T-helper 1 cell treated with Interleukin-12 subunit alpha and Interleukin-12 subunit beta and Interleukin-4 antibody, amounts not matched to agents 30 ng/mL and 1 ng/mL, for 36 hours (primary cell): ENCODE measurements around the gene RBCK1. TPM values are rescaled to one million over a fixed set of nuclear protein-coding genes. Genes with fewer than 3 reads are reported as not detected.
"Not testable (repeated sequence)": the region's sequence is repeated elsewhere in the genome, so short reads cannot be mapped to it uniquely, and the experiment has no call there.

Experiments used
- intact Hi-C: fragments of 100-400 bp; cut with micrococcal nuclease; formaldehyde crosslinking; loops from one replicate; pipeline ENCODE4 v1.15.1; 2024
- total RNA-seq: library from RNA; stranded (reverse); gene quantifications from 2 replicates; pipeline ENCODE4 v1.2.3, GENCODE V29; 2022

Gene RBCK1
- 131 and 134 TPM in 2 replicates for total RNA-seq

DNA sequence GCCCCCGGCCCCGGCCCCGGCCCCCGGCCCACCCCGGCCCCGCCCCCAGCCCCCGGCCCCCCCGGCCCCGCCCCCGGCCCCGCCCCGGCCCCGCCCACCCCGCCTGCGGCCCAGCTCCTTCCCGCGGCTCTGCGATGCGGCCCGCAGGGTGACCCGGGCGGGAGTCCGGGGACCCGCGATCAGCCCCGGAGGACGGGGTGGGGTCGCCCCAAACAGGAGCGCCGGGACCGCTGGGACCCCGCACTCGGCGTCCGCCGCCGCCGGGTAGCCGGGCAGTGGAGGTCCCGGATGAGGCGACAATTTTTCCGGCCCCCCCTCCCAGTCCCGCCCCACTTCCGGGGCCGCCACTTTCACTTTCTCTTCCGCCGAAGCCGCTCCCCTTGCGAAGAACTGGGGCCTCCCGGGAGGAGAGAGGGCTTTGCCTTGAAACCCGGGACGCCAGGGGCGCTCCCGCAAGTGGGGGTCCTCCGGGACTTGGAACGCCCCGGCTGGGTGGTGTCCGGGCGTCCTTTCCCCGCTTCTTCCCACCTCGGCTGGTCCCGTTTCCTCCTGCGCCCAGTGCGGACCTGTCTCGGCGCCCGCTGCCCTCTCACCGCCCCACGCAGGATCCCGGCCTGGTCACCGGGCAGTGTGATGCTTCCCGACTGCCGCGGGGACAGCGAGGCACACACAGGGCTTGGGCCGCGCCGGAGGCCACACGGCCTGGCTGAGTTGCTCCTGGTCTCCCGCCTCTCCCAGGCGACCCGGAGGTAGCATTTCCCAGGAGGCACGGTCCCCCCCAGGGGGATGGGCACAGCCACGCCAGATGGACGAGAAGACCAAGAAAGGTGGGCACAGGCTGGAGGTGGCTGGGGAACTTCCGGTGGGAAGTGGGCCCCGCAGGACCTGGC lies at the start of gene RBCK1:
Gene RBCK1, plus strand, starts transcription at position 347 of the 890 bp plus-strand sequence. Its CDS starts 459 bp downstream, at position 806.
- intact Hi-C loops = loop anchor here (1.0 to 5.0 kb wide), 11 partner anchors 25 to 819 kb away; partner anchors contain the start of genes C20orf96, CSNK2A1, RAD21L1 and SOX12

DNA sequence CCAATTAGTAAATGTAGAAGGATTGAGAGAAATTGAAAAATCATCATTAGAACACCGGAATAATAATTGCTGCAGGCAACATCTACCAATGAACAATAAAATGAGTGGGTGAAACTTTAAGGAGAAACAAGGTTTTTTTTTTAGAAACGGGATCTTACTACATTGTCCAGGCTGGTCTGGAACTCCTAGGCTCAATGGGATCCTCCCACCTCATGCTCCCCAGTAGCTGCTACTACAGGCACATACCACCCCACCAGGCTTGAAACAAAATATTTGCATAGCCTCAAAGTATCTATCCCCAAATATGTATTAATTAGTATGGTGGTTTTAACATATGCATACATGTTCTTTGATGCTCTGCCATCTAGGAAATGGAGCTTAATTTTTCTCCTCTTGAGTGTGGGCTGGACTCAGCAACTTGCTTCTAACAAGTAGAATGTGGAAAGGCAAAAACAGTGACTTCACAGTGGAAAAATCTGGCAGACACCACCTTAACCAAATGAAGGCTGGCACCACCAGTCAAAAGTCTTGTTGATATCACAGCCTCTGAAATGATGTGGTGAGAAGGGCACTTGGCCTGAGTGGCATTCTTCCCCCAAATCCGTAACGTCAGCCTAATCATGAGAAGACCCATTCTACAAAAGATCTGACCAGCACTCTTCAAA lies 49.1 kb upstream of the RBCK1 start:
- intact Hi-C loops = no loop called here

DNA sequence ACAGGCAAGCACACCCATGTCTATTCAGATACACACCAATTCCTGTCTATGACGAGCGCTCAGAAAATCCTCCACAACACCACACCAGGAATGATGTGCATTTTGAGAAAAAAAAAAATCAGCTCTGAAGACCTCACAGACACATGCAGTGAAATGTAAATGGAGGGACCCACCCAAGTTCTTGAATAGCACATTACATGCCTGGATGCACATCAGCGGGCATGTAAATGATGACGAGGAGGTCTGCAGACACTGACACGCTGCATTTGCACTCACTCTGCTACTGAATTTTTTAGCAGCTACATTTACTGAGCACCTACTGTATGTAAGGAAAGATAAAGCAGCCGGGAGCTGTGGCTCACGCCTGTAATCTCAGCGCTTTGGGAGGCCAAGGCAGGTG lies 46.5 kb upstream of the RBCK1 start:
- intact Hi-C loops = no loop called here

DNA sequence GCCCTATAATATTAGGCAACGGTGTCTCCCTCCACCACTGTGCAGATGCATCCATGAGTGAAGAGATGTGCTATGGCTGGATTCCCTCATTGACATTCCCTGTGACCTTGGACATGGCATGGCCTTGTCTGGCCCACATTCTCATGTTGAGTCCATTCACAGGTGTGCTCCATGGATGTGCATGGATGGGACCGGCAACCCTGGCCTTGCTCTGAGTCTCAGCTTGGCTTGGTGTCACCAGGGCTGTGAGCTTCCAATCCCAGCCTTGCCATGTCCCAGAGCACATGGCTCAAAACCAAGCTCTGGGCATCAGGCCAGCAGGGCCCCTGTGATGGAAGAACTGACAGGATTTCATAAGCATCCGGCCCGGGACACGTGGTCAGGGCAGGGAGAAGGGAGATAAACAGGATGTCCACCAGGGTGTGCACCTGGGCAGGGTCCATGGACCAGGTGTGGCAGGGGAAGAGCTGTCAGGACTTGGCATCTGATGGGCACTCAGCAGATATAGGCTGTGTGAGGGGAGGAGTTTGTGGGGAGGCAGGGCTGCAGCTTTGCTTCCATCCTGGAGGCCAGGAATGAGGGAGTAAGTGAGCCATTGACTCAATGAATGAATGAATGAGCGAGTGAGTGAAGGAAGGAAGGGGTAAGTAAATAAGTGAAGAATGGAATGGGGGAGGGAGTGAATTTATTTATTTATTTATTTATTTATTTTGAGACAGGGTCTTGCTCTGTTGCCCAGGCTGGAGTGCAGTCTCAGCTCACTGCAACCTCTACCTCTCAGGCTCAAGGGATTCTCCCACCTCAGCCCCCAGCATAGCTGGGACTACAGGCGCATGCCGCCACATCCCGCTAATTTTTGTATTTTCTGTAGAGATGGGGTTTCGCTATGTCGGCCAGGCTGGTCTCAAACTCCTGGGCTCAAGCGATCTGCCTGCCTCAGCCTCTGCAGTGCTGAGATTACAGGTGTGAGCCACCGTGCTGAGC lies 45.5 kb upstream of the RBCK1 start:
- intact Hi-C loops = no loop called here

DNA sequence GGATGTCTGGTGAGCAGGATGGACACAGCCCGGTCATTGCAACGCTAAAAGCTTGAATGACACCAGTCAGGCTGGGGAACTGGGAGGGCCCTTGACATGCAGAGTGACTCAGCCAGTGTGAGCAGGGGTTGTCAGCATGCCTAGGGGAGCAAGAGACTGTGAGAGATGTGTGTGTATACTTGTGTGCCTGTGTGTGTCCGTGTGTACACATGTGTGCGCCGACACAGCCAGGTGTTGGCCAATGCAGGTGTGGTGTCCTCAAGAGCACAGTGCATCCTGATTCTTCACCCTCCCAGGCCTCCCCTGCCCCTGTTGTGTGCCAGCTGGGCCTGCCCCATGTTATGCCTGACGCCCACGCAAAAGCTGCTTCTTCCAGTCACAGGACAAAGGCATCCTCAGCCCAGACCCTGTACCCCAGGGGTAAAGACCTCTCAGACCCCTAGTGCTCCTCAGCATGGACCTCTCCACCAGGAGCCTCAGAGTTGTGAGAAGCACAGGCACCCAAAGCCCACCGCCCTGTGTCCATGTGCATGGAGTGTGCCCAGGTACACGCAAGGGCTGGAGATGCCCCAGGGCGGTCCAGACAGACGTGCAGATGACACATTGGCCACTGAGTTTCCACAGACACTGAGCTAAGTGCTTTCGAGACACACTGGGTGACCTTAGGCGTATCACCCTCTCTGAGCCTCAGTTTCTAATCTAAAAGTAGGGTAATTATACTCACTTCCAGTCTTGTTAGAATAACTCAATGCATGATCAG lies 44.6 kb upstream of the RBCK1 start:
- intact Hi-C loops = no loop called here

DNA sequence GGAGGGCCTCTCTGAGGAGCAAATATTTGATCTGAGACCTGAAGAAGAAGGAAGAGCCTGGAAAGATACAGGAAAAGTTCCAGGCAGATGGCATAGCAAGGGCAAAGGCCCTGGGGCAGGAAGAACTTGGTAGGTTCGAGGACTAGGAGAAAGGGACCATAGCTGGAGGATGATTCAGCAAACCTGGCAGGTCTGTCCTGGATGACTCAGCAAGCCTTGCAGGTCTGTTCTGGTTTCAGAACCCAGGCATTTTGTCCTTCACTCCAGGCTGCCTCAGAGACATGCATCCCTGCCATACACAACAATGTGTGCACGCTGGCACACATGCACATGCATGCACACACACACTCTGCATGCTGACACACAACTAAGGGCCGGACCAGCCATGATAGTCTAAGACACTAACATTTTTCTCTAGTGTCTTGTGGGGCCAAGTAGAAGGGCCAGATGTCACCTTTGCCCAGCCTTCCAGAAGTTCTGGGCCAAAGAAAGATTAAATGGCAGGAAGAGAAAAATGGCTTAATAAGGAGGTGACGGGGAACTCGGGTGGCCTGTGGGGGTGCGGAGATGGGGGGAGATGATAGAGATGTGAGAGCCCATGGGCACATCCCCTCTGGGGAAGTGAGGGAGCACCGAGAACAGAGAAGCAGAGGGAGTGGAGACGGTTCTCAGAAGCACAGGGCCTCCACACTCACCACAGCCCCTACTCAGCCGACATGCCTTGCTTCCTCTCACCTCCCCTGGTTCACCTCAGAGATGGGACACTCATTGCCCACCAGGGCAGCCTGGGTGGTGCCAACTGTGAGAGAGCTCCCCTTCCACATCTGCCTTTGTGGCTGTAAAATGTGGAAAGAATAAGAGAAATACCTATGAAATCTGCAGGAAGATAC lies 42.9 kb upstream of the RBCK1 start:
- intact Hi-C loops = loop anchor here (5.0 kb wide), 1 partner anchor 42 kb away; the partner anchor contains the start of gene RBCK1

DNA sequence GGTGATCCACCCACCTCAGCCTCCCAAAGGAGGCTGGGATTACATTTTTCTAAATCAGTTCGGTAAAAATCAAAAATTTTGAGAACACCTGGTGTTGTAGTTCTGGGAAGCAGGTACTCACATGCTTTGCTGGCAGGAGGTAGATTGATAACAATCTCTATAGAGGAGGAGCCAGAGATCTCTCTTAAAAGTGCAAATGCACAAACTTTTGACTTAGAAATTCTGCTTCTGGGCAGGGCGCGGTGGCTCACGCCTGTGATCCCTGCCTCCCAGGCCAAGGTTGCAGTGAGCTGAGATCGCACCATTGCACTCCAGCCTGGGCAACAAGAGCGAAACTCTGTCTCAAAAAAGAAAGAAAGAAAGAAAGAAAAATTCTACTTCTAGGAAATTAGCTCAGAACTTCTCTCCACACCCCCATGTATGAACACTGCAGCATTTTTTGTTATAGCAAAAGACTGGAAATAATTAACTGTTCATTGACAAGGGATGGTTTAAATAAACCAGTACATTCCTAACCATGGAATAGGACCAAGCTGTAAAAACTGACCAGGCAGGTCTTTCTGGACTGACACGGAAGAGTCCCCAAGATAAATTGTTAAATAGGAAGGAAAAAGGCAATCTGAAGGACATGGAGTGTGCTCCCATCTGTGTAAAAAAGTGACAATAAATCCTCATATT lies 41.9 kb upstream of the RBCK1 start:
- intact Hi-C loops = loop anchor here (5.0 kb wide), 1 partner anchor 41 kb away; the partner anchor contains the start of gene RBCK1

DNA sequence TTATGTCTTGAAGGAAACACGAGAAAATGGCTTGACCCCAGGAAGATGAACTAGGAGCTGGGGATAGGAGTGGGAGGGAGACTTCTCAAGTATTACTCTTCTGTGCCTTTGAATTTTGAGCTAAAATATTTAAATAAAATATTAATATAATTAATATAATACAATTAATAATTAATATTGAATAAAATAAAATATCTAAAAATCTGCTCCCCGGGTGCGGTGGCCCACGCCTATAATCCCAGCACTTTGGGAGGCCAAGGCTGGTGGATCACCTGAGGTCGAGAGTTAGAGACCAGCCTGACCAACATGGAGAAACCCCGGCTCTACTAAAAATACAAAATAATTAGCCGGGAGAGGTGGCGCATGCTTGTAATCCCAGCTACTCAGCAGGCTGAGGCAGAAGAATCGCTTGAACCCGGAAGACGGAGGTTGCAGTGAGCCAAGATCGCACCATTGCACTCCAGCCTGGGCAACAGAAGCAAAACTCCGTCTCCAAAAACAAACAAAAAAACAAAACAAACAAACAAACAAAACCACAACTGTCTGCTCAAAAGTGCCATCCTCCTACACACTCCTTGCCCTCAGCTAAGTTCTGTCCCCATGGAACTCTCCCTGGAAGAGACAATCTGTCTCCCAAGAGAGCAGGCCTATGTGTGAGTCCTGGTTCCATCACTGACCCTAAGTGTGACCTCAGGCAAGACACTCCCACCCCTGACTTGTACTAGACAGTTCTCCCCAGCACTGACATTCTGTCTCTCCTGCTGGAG lies 41.2 kb upstream of the RBCK1 start:
- intact Hi-C loops = loop anchor here (5.0 kb wide), 1 partner anchor 40 kb away; the partner anchor contains the start of gene RBCK1

DNA sequence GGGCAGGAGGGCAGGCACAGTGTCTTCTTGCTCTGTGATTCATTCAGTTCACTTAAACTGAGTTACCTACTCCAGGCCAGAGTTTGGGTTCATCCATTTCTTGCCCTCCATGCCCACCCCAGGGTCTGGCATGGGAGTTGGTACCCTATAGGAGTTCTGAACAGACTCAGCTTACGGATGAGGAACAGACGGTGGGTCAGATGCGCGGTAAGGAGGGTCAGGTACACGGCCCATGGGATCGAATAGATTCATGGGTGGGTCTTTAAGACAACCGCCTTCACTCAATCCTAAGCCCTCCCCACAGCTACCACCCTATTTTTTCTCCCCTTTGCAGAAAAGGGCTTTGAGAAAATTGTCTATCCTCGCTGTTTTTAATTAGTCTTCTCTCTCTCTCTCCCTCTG lies 40.6 kb upstream of the RBCK1 start:
- intact Hi-C loops = loop anchor here (5.0 kb wide), 1 partner anchor 40 kb away; the partner anchor contains the start of gene RBCK1

DNA sequence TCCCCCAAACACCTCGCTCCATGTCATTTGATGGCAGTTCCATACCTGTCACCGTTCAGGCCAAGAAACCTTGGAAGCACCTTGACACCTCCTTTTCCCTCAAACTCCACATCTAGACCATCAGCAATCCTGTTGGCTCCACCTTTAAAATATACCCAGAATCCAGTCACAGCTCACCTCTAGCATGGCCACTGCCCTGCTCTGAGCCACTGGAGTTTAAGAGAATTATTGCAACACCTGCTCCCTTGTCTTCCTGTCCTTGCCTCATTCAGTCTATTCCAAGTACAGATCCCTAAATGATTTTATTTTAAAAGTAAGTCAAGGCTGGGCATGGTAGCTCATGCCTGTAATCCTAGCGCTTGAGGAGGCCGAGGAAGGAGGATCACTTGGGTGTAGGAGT lies 39.2 kb upstream of the RBCK1 start:
- intact Hi-C loops = loop anchor here (5.0 kb wide), 1 partner anchor 38 kb away; the partner anchor contains the start of gene RBCK1

DNA sequence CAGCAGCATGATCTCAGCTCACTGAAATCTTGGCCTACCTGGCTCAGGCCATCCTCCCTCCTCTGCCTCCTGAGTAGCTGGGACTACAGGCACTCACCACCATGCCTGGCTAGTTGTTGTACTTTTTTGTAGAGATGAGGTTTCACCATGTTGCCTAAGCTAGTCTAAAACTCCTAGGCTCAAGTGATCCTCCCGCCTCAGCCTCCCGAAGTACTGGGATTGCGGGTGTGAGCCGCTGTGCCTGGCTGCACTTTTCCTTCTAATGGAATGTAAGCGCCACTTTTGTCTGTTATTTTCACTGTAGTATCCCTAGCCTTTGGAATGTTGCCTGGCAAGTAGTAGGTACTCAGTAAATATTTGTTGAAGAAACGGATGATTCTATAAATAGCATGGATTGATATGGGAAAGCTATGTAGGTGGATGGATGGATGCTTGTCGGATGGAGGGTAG lies 37.9 kb upstream of the RBCK1 start:
- intact Hi-C loops = no loop called here

DNA sequence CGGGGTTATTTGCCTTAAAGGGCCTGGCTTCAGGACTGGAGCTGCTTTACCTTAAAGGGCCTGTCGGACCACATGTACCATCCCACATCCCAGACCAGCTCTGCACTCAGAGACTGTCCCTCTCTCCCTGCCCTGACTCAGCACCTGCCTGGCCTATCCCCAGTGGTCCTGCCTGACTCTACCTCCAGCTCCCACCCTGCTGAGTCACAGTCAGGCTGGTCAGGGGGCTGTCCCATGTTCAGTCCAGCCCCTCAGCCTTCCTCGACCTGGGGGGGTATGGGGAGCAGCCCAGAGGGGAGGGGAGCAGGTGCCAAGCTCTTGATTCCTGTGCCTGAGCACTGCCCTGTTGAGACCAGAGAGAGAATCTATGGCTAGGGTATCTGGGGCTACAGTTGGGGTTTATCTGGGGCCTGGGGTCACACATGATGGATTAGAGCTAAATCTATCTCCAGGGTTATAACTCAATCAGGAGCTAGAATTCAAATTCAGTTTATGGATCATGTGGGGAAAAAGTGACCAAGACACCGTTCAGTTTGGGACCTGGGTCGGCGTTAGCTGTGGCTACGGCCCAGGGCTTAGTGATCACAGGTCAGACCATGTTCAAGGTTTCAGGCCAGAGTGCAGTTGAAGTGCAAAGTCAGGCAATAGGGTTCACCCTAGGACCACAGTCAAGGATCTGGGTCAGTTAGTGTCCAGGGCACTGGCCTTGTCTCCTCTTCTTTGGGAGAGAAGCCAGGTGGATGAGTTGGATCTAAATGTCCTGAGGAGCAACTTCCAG lies 36.9 kb upstream of the RBCK1 start:
- intact Hi-C loops = no loop called here

DNA sequence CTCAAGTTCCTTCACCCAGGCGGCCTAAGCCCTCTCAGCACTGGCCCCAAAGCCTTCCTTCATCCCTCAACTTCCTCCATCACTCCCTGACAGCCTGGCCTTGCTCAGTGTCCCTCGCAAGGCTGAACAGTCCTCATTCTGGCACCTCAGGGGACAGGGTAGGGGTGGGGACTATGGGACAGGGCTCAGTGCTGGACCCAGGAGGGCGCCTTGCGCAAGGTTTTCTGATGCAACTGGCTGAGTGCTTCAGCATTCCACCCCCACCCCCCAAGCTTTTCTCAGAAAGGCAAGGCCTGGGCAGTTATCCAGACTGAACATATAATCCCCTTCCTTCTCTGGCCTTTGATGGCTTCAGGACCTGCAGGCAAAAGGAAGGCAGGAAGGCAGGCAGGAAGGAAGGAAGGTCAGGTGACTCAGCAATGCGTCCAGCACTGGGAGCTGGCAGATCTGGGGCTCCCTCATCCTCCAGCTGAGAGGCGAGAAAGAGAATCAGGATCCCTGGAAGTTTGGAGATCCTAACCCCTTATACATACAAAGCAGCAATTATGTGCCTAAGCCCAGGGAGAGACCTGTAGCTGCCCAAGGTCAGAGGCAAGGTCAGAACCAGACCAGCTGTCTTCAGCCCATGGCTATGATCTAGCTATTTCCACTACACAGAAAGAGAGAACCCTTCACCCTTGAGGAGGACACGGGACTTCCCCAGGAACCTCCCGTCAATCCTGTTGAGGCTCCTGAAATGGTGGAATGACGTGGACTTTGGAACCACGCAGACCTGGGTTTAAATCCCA lies 36.1 kb upstream of the RBCK1 start:
- intact Hi-C loops = no loop called here

DNA sequence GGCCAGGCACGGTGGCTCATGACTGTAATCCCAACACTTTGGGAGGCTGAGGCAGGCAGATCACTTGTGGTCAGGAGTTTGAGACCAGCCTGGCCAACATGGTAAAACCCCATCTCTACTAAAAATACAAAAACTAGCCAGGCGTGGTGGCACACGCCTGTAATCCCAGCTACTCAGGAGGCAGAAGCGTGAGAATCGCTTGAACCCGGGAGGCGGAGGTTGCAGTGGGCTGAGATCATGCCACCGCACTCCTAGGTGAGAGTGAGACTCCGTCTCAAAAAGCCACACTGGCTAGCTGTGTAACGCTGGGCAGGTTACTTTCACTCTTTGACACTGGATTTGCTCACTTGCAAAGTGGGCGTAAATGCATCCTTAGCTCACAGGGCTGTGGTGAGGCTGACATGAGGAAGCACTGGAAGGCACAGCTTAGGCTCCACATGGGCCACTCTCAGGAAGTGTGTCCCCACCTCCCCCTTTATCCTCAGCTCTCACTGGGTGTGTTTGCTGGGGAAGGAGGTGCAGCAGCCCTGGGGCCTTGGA lies 35.5 kb upstream of the RBCK1 start:
- intact Hi-C loops = not testable (repeated sequence)

DNA sequence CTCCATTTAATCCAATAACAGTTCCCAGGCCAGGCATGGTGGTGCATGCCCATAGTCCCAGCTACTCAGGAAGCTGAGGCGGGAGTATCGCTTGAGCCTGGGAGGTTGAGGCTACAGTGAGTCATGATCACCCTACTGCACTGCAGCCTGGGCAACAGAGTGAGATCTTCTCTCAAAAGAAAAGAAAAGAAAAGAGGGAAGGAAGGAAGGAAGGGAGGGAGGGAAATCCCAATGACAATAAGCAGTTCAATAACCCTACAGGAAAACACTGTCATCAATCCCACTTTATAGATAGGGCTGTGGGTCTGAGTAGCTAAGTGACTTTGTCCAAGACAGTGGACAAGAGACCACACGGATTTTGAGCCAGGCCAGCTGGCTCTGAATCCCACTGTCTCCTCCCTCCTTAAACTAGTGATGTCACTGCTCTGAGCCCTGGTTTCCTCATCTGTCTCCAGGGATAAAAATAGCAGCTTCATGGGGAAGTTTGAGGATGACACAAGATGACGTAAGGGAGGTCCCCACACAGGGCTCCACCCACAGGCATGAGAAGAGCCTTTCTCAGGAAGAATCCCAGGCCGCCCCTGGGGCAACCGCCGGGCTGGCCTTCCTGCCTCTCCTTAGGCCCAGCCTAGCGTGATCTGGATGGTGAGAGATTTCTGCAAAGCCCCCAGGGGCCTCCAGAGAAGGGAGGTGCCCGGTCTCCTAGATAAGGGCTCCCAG lies 34.8 kb upstream of the RBCK1 start:
- intact Hi-C loops = no loop called here
